Gastroesophageal sphincter (tissue), 3 donors: Measurements from ENCODE around the gene GRHPR.

Experiments used
- CTCF ChIP-seq, 4 experiments: fragments of 200-600 bp in 2 of 4; fragments of 450-650 bp in 2 of 4; sonication (generic) in 1 of 4; IDR thresholded peaks; one replicate each; pipeline ENCODE4 v1.5.1; 2017 to 2019; ENCODE audit warnings: antibody characterized with exemption in 4 of 4, mild to moderate bottlenecking in 2 of 4, moderate library complexity in 2 of 4
- POLR2A ChIP-seq, 2 donors: fragments of 450-650 bp; IDR thresholded peaks; one replicate each; pipeline ENCODE4 v1.6.1; 2017; ENCODE audit warnings: antibody characterized with exemption in 2 of 2, mild to moderate bottlenecking in 2 of 2, moderate library complexity in 1 of 2

GRCh38 chr9:37456817-37457216 is 34.3 kb downstream of the GRHPR start:
- no peak for TF ChIP-seq POLR2A (IDR thresholded peaks at IDR 0.05)
- no peak for TF ChIP-seq CTCF (IDR thresholded peaks at IDR 0.05)
